Endothelial cell (in vitro differentiated cells): ENCODE measurements around the gene CDKAL1. TPM values are rescaled to one million over a fixed set of nuclear protein-coding genes. Genes with fewer than 3 reads are reported as not detected.

Experiments used
- DNase-seq: peaks from one replicate; pipeline ENCODE4 v3.0.0; 2021; ENCODE audit warnings: low spot score
- H3K27ac Mint-ChIP-seq: one replicate; pipeline ENCODE4 v1.8.0; 2021; ENCODE audit warnings: mixed read lengths, inconsistent platforms; ENCODE audit not compliant: unreplicated experiment
- H3K27me3 Mint-ChIP-seq: one replicate; pipeline ENCODE4 v1.8.0; 2021; ENCODE audit warnings: mild to moderate bottlenecking, moderate library complexity, mixed read lengths, inconsistent platforms; ENCODE audit not compliant: unreplicated experiment
- H3K36me3 Mint-ChIP-seq: one replicate; pipeline ENCODE4 v1.8.0; 2021; ENCODE audit warnings: mild to moderate bottlenecking, low read depth, mixed read lengths, inconsistent platforms; ENCODE audit not compliant: unreplicated experiment
- H3K4me1 Mint-ChIP-seq: one replicate; pipeline ENCODE4 v1.8.0; 2021; ENCODE audit warnings: mild to moderate bottlenecking, mixed read lengths, inconsistent platforms; ENCODE audit not compliant: unreplicated experiment
- H3K4me3 Mint-ChIP-seq: one replicate; pipeline ENCODE4 v1.8.0; 2021; ENCODE audit warnings: mild to moderate bottlenecking, mixed read lengths, inconsistent platforms; ENCODE audit not compliant: unreplicated experiment
- H3K9me3 Mint-ChIP-seq: one replicate; pipeline ENCODE4 v1.8.0; 2021; ENCODE audit warnings: mixed read lengths, inconsistent platforms; ENCODE audit not compliant: unreplicated experiment
- CTCF ChIP-seq: fragments of 200-600 bp; sonication (generic); IDR thresholded peaks from one replicate; pipeline ENCODE4 v1.5.0; 2021; ENCODE audit warnings: antibody characterized with exemption; ENCODE audit not compliant: unreplicated experiment
- total RNA-seq: library from RNA; stranded (reverse); fragmentation: NEBNext Ultra II Directional; extraction: Animal tissue kit (Norgen Biotek cat#: 25700); gene quantifications from one replicate; pipeline ENCODE4 v1.2.1, GENCODE V29; 2021; ENCODE audit not compliant: unreplicated experiment

Gene CDKAL1
- total RNA-seq, 1 donor from 2014 or later = 43.9 TPM

GRCh38 chr6:20700375-20700774 lies 166.1 kb downstream of the CDKAL1 start:
- DNase-seq = no peak
- Mint-ChIP-seq H3K27me3 (no peaks in the 10 kb centered on the region), H3K4me3 (no peak overlapping the region), H3K36me3 (no peaks in the 10 kb centered on the region), H3K27ac (no peak overlapping the region), H3K4me1 (peaks cover 5% of the 10 kb centered on the region), H3K9me3 (no peaks in the 10 kb centered on the region)
- no peak for TF ChIP-seq CTCF

GRCh38 chr6:20702366-20702765 lies 168.1 kb downstream of the CDKAL1 start:
- Mint-ChIP-seq H3K9me3 (no peaks in the 10 kb centered on the region), H3K4me3 (no peak overlapping the region), H3K4me1 (peaks cover 5% of the 10 kb centered on the region), H3K27ac (no peak overlapping the region), H3K27me3 (no peaks in the 10 kb centered on the region), H3K36me3 (no peaks in the 10 kb centered on the region)
- no peak for TF ChIP-seq CTCF
- DNase-seq = no peak

- H3K4me1 Mint-ChIP-seq = peaks cover 5% of the 10 kb centered on the region
- H3K27ac Mint-ChIP-seq = no peak overlapping the region
- H3K27me3 Mint-ChIP-seq = no peaks in the 10 kb centered on the region
- DNase-seq = no peak
- no peaks in the 10 kb centered on the region for H3K9me3 Mint-ChIP-seq
- no peak for TF ChIP-seq CTCF
- no peaks in the 10 kb centered on the region for H3K36me3 Mint-ChIP-seq
- no peak overlapping the region for H3K4me3 Mint-ChIP-seq
Measured at GRCh38 chr6:20703049-20703448, 168.8 kb downstream of the CDKAL1 start.

GRCh38 chr6:20704325-20705025 lies 170.2 kb downstream of the CDKAL1 start:
- Mint-ChIP-seq H3K27ac (peak overlapping the region; percentile 5), H3K9me3 (no peaks in the 10 kb centered on the region), H3K36me3 (no peaks in the 10 kb centered on the region), H3K27me3 (no peaks in the 10 kb centered on the region), H3K4me3 (no peak overlapping the region), H3K4me1 (peaks cover 5% of the 10 kb centered on the region)
- no peak for DNase-seq
- TF ChIP-seq CTCF = no peak

- DNase-seq = no peak
- H3K27me3 Mint-ChIP-seq = no peaks in the 10 kb centered on the region
- peaks cover 5% of the 10 kb centered on the region for H3K4me1 Mint-ChIP-seq
- TF ChIP-seq CTCF = no peak
- H3K27ac Mint-ChIP-seq = no peak overlapping the region
- no peaks in the 10 kb centered on the region for H3K9me3 Mint-ChIP-seq
- no peak overlapping the region for H3K4me3 Mint-ChIP-seq
- no peaks in the 10 kb centered on the region for H3K36me3 Mint-ChIP-seq
Measured at GRCh38 chr6:20705741-20706140, 171.5 kb downstream of the CDKAL1 start.
